NCI-H128 (cell line): ENCODE measurements around the gene RBBP5.
"Not testable (repeated sequence)": the region's sequence is repeated elsewhere in the genome, so short reads cannot be mapped to it uniquely, and the experiment has no call there.

Source experiments
- DNase-seq: peaks from one replicate; lab custom pipeline; 2025; ENCODE audit not compliant: unreplicated experiment; lab: John Stamatoyannopoulos, UW

RBBP5 gene

GRCh38 chr1:205121660-205122488 is at the start of gene RBBP5:
Gene RBBP5, minus strand, starts transcription at chr1:205121978. Its CDS starts 105 bp downstream, at chr1:205121873.
- DNase-seq: peak; percentile 99

- no peak for DNase-seq
Observed at GRCh38 chr1:205171369-205171768, 49.6 kb upstream of the RBBP5 start.

GRCh38 chr1:205170532-205171269 is 48.9 kb upstream of the RBBP5 start:
- DNase-seq: no peak

GRCh38 chr1:205169248-205169647 is 47.5 kb upstream of the RBBP5 start:
- DNase-seq: no peak

GRCh38 chr1:205168291-205168690 is 46.5 kb upstream of the RBBP5 start:
- no peak for DNase-seq

GRCh38 chr1:205162301-205162700 is 40.5 kb upstream of the RBBP5 start:
- DNase-seq: no peak

GRCh38 chr1:205161076-205161475 is 39.3 kb upstream of the RBBP5 start:
- DNase-seq: no peak

GRCh38 chr1:205158048-205158616 is 36.4 kb upstream of the RBBP5 start:
- DNase-seq: no peak

- DNase-seq: not testable (repeated sequence)
Observed at GRCh38 chr1:205155665-205156377, 34.0 kb upstream of the RBBP5 start.

- DNase-seq: no peak
Observed at GRCh38 chr1:205152505-205152904, 30.7 kb upstream of the RBBP5 start.

GRCh38 chr1:205150651-205151428 is 29.1 kb upstream of the RBBP5 start:
- DNase-seq: no peak

GRCh38 chr1:205147191-205147835 is 25.5 kb upstream of the RBBP5 start:
- DNase-seq: no peak

- DNase-seq: no peak
Observed at GRCh38 chr1:205144751-205145150, 23.0 kb upstream of the RBBP5 start.

- no peak for DNase-seq
Observed at GRCh38 chr1:205144046-205144720, 22.4 kb upstream of the RBBP5 start.

GRCh38 chr1:205142102-205142469 is 20.3 kb upstream of the RBBP5 start:
- DNase-seq: no peak

- DNase-seq: peak; percentile 62
Observed at GRCh38 chr1:205141236-205142101, 19.7 kb upstream of the RBBP5 start.

GRCh38 chr1:205140113-205140512 is 18.3 kb upstream of the RBBP5 start:
- DNase-seq: no peak

- no peak for DNase-seq
Observed at GRCh38 chr1:205137901-205138300, 16.1 kb upstream of the RBBP5 start.

GRCh38 chr1:205133287-205133686 is 11.5 kb upstream of the RBBP5 start:
- no peak for DNase-seq
